NCI-H748 (cell line): Measurements from ENCODE around the gene SMIM21.
A peak's percentile ranks its signal among the peaks of the same experiment; 100 is the strongest.

ENCODE experiments used
- DNase-seq: peaks from one replicate; lab custom pipeline; 2025; ENCODE audit not compliant: unreplicated experiment; lab: John Stamatoyannopoulos, UW

The SMIM21 gene

DNA sequence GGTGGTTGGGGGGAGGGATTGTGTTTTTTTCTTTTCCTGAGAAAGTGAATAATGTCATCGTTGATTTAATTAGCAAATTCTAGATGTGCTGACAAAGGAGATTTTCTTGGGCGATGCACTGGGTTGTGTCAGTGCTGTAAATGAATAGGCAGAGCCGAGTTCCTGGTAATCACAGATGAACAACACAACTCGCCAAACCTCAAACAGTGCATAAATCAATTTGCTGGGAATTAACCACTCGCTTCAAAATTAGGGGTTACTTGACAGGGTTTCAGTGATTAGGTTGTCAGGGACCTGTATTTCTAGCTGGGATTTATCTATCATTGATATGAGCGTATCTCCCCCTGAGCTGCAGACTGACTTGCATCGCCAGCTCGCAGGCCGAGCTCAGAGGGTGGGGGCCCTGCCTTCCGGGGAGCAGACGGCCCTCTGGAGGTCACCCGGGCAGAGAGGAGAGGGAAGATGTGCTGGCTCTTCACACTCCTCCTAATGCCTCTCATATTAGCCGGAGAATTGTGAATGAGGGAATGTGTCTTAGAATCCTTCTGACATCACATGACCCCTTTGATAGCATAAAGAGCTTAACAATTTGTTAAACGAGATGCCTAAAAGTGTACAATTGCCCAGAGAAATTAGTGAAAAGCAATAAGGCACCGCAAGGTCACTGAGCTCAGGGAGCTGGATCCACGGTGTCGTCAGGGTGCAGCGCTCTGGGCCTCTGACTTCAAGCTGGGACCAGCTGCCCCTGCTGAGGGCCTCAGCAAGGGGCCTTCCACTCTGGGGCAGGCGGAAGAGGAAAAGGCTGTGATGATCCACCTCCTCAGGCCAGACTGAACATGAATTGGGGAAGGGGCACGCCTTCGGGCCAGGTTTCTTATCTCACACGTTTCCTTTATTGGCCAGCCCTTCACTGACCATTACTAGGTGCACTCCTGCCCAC is 48.9 kb downstream of the SMIM21 start:
- DNase-seq, result no peak

DNA sequence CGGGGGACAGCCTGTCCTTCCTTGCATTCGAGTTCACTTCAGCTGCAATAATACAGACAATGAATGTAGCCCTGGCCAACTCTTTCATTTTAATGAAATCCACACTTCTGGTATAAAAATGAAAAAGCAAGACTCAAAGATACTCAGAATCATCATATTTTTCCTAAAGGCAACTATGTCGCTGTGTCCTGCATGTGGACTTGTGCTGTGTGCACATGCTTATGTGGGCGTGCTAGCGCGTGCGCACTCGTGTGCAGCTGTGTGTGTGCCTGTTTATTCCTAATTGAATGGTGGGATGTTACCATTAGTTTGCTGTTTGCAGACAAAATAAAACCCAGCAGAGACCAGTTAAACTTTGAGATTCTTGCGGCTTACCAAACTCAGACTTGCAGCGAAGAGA is 49.6 kb downstream of the SMIM21 start:
- no peak for DNase-seq

DNA sequence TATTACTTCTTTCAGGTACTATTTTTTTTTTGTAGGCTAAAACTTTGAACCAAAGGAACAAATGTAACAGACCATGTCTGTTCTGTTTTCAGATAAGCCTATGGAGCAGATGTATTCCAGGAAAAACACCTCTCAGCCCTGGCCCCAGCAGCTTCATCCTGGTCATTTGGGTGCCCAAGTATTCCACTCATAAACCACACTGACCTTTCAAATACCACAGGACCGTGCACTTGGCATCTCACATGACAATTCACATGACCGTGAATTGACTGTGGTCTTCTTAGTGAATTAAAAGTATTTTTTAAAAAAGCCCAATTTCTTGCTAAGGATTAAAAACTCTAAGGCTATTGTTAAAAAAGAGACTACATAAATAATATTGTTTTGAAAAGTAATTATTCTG is 50.2 kb downstream of the SMIM21 start:
- DNase-seq, result no peak

DNA sequence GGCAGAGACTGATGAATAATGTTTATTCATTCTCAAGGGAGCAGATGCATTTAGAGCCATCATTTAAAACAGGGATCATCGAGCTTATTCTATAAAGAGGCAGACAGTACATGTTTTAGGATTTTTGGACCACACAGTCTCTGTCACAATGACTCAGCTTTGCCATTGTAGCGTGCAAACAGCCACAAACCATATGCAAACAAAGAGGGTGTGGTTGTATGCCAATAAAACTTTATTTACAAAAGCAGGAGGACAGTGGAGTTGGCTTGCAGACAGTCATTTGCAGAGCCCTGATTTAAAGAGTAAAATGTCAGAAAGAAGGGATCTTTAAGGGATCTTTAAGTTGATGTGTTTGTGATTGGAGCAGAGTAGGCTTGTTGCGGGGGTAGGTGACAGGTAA is 51.5 kb downstream of the SMIM21 start:
- DNase-seq, result peak; percentile 57

DNA sequence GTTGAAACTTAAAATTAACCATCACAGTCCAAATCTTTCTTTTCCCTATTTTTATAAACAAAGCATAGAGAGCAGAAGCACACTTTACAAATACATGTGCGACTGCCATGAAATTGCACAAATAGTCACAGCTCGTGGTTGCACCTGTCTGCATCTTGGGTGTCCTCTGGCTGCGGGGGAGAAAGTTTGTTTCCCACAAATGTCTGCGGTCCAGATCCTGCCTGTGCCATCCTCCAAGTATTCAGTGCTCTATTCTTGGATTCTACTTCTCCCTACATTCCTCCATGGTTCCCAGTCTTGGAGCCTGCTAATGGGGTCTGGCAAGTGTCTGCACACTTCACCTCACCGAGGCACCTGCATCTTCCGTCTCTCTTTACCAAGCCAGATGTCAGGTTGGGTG is 52.2 kb downstream of the SMIM21 start:
- no peak for DNase-seq

DNA sequence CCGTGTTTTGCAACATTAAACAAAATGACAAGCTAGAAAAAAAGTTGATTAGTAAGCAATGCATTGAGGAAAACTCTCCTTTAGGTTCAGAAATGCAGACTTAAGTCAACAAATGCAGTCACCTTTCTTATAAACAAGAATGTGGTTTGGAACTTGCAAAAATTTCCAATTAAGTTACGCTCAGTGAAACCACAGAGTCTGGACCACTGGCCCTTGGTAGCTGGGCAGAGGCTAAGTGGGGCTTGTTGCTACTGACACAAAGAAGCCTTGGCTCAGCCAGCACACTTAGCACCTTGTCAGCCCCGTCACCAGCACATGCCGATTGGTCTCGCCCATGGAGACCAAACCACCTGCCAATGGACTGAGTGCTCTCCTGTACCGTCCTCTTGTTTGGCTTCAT is 53.0 kb downstream of the SMIM21 start:
- DNase-seq, result no peak

DNA sequence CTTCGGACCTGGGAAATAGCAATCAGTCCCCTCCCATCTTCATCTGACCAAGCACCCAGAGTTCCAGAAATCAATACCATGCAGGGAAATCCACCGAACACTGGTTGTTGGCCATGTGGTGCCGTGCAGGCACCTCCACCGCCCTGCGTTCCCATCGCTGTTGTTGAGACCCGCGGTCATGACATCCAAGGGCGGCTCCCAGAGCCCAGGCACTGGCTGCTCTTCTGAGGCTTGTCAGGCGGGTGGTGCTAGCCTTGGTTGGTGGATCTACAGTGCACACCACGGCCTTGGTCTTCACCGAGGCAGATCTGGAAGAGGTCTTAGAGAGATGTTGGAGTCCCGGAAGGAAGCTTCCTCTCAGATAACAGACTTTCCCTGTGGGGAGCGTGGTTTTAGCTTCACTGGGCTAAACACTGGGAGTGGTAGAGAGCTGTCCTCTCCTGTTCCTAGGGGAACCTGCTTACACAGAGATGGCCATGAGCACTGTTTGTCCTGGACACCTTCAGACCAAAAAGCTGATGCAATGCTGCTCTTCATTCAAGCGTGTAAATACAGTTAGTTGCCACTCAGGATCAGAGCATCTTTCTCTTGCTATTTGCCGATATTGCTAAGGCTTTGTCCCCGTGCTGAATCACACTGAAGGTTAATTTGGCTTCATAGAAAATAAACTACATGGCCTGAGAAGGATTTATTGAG is 58.3 kb downstream of the SMIM21 start:
- no peak for DNase-seq

DNA sequence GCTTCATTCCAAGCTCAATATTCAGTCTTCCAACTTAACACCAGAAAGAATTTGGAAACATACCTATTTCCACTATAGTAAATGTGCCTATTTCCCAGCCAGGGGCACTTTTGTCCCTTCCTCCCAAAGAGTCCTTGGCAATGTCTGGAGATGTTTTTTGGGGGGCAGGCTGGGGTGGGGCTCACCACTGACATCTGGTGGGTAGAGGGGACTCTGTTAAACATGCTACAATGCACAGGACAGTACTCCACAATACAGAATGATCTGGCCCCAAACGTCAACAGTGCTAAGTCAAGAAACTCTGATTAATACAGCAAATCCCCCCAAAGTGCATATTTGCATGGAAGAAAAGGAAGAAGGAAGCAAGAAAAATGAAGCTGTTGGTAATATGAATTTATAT is 61.7 kb downstream of the SMIM21 start:
- DNase-seq, result no peak

DNA sequence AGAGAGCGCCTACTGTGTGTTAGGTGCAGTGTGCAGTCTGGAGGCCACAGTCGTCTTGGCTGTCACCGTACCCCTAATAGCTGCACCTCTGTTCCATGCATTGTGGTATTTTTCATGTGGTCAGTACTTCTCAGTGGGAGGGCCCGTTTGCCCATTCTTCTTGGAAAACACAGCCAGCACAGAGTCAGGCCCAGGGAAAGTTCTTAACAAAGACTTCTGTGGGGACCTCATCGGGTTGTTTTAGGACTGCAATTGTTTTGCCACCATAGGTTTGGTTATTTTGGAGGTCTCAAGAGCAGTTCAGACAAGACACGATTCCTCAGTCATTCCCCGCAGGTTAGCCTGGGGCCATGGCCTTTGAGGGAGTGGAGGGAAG is 62.3 kb downstream of the SMIM21 start:
- DNase-seq, result no peak

DNA sequence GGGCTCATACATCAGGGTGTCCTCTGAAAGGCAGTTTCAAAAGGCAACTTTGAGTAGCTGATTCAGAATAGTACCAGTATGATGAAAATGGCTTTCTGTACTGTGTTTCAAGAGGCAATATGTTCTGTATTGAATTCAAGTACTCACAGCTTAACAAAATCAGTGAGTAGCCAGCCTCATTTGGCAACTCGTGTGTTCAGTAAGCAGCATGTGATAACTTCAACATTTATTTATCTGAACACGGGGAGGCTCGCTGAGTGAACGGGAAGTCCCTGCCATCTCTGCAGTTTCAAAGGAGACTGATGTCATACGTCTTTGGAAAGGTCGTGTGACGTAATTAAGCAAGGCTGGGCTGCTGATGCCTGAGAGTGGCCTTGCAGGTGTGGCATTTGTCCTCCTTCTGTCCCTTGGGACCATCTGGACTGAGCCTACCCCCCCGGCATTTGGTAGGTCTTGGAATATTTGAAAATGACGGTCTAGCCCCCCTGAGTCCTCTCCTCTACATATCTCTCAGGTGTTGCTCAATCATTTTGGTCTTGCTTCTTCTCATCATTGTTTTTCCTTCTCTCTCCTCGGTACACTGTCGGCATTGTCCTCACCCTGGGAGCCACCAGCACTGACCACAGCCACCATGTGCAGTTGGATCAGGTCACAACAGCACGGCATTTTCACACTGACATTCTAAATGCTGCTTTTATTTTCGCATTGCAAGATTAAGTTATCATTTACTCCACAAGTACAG is 62.8 kb downstream of the SMIM21 start:
- no peak for DNase-seq

DNA sequence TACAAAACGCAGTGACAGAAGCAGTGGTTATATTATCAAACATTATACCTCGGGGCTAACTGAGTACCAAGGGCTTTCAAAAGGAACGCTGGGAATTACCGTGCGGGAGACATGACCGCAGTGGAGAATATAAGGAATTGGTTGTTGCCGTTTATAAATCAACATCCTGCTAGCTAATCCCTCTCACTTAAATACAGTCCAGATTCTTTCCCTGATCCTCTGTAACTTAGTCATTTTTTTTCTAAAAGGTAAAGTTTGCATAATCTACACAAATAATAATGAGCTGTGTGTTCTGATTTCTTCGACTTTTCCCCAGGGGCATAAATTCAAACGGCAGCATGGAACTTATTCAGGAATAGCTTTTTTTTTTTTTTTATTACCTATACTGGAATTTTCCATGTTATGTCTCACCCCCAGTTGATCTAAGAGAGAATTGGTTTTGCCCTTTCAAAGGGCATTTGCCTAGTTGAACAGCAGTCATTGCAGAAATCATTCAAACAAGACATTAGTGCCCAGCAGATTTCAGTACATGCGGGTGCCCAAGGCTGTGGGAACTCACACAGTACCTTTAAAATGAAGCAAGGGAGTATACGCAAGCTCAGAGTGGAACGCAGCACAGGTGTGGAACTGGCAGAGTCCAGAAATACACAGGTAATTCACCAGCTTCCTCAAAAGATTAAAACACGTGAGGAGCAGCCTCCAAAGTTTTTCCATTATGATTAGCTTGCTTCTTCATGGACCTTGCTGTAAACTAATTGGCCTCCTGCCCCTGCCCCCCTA is 63.9 kb downstream of the SMIM21 start:
- DNase-seq, result no peak

DNA sequence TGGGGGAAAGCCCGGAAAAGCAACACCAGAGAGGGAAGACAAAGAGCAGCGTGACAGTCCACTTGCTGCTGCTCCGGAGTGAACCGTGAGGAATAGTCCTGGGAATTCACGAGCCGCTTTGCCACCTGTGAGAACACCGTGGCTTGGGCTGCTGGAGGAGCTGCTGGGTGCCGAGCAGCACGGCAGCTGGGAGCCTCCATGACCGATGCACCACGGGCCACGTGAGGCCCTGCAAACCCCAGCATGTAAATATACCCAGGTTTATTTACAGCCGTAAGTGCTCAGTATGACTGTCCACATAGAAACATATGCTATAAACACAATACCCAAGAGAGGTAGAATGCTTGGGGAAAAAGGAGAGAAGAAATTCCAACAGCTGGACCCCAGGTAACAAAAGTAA is 65.1 kb downstream of the SMIM21 start:
- DNase-seq, result peak; percentile 67

DNA sequence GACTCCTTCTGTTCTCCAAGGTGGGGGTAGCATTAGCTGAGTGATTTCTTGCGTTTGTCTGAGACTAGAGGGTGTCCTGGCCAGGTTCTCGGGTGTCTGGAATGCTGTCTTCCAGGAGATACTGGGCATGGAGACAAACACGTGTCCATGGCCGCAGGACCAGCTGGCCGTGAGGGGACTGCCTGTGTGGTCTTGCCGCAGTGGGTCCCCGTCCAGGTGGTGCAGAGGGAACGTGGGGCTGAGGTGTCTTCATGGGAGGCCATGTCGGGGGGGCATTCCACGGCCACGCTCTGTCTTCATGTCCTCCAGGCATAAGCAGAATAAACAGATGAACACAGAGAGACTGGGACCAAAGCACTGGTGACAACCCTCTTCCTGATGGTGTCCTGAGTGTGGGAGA is 66.6 kb downstream of the SMIM21 start:
- no peak for DNase-seq

DNA sequence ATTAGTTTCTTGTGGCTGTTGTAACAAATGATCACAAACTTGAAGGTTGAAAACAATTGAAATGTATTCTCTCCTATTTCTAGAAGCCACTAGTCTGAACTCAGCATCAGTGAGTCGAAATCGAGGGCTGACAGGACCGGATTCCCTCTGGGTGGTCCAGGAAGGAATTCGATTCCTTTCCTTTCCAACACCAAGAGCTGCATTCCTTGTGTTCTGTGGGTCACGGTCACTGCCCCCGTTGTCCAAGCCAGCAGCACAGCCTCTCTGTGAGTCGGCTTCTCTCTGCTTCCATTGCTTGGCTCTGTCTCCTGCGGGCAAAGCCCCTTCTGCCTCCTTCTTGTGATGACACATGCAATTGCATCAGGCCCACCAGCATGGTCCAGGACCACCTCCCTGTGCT is 67.3 kb downstream of the SMIM21 start:
- DNase-seq, result no peak
